ENCODE results near the gene HDGF.

Gene HDGF

GRCh38 chr1:156721535-156721934 lies 29.9 kb downstream of the HDGF start:
- no peak for DNase-seq (ENCODE audit: low read depth, low spot score)
- Histone ChIP-seq H3K27ac (ENCODE audit: low read length) (no peak overlapping the region), H3K9me3 (ENCODE audit: control insufficient read depth, insufficient read depth, low read length) (no peaks in the 10 kb centered on the region), H3K36me3 (ENCODE audit: control insufficient read depth, insufficient read depth, low read length) (peaks cover 16% of the 10 kb centered on the region; the same call in 1 of the 2 replicates), H3K4me3 (ENCODE audit: low read length) (no peak overlapping the region), H3K4me1 (ENCODE audit: control insufficient read depth, insufficient read depth, low read length) (no peaks in the 10 kb centered on the region; the same call in 1 of the 2 replicates), H3K27me3 (ENCODE audit: control insufficient read depth, insufficient read depth, low read length) (no peaks in the 10 kb centered on the region)
- WGBS (ENCODE audit: insufficient coverage, insufficient read length) = no CpG with 5 or more reads among the region's 4 CpGs

GRCh38 chr1:156721131-156721530 lies 30.3 kb downstream of the HDGF start:
- no peaks in the 10 kb centered on the region; the same call in 1 of the 2 replicates for H3K4me1 ChIP-seq (ENCODE audit: control insufficient read depth, insufficient read depth, low read length)
- no peak for DNase-seq (ENCODE audit: low read depth, low spot score)
- H3K4me3 ChIP-seq (ENCODE audit: low read length) = no peak overlapping the region
- no peaks in the 10 kb centered on the region for H3K9me3 ChIP-seq (ENCODE audit: control insufficient read depth, insufficient read depth, low read length)
- peaks cover 16% of the 10 kb centered on the region; the same call in 1 of the 2 replicates for H3K36me3 ChIP-seq (ENCODE audit: control insufficient read depth, insufficient read depth, low read length)
- H3K27ac ChIP-seq (ENCODE audit: low read length) = no peak overlapping the region
- no CpG with 5 or more reads among the region's 2 CpGs for WGBS (ENCODE audit: insufficient coverage, insufficient read length)
- no peaks in the 10 kb centered on the region for H3K27me3 ChIP-seq (ENCODE audit: control insufficient read depth, insufficient read depth, low read length)

- Histone ChIP-seq H3K4me1 (ENCODE audit: control insufficient read depth, insufficient read depth, low read length) (no peaks in the 10 kb centered on the region), H3K36me3 (ENCODE audit: control insufficient read depth, insufficient read depth, low read length) (peaks cover 3% of the 10 kb centered on the region; the same call in 1 of the 2 replicates), H3K27ac (ENCODE audit: low read length) (no peak overlapping the region), H3K9me3 (ENCODE audit: control insufficient read depth, insufficient read depth, low read length) (no peaks in the 10 kb centered on the region), H3K27me3 (ENCODE audit: control insufficient read depth, insufficient read depth, low read length) (no peaks in the 10 kb centered on the region), H3K4me3 (ENCODE audit: low read length) (no peak overlapping the region)
- no CpG with 5 or more reads among the region's 4 CpGs for WGBS (ENCODE audit: insufficient coverage, insufficient read length)
- DNase-seq (ENCODE audit: low read depth, low spot score) = no peak
Observed at GRCh38 chr1:156717351-156717750, 34.1 kb downstream of the HDGF start.

- Histone ChIP-seq H3K36me3 (ENCODE audit: control insufficient read depth, insufficient read depth, low read length) (no peaks in the 10 kb centered on the region), H3K4me3 (ENCODE audit: low read length) (no peak overlapping the region), H3K27ac (ENCODE audit: low read length) (no peak overlapping the region), H3K9me3 (ENCODE audit: control insufficient read depth, insufficient read depth, low read length) (no peaks in the 10 kb centered on the region), H3K27me3 (ENCODE audit: control insufficient read depth, insufficient read depth, low read length) (no peaks in the 10 kb centered on the region), H3K4me1 (ENCODE audit: control insufficient read depth, insufficient read depth, low read length) (peaks cover 6% of the 10 kb centered on the region)
- DNase-seq (ENCODE audit: low read depth, low spot score) = no peak
- WGBS (ENCODE audit: insufficient coverage, insufficient read length) = no CpG with 5 or more reads among the region's 3 CpGs
Observed at GRCh38 chr1:156714830-156715229, 36.6 kb downstream of the HDGF start.

- Histone ChIP-seq H3K27me3 (ENCODE audit: control insufficient read depth, insufficient read depth, low read length) (no peaks in the 10 kb centered on the region), H3K27ac (ENCODE audit: low read length) (no peak overlapping the region), H3K4me3 (ENCODE audit: low read length) (no peak overlapping the region), H3K9me3 (ENCODE audit: control insufficient read depth, insufficient read depth, low read length) (no peaks in the 10 kb centered on the region), H3K36me3 (ENCODE audit: control insufficient read depth, insufficient read depth, low read length) (no peaks in the 10 kb centered on the region), H3K4me1 (ENCODE audit: control insufficient read depth, insufficient read depth, low read length) (peaks cover 14% of the 10 kb centered on the region)
- DNase-seq (ENCODE audit: low read depth, low spot score) = no peak
- WGBS (ENCODE audit: insufficient coverage, insufficient read length) = no CpG with 5 or more reads among the region's 3 CpGs
Observed at GRCh38 chr1:156712626-156713025, 38.8 kb downstream of the HDGF start.

- no peak overlapping the region for H3K27ac ChIP-seq (ENCODE audit: low read length)
- no peaks in the 10 kb centered on the region for H3K36me3 ChIP-seq (ENCODE audit: control insufficient read depth, insufficient read depth, low read length)
- no peaks in the 10 kb centered on the region for H3K27me3 ChIP-seq (ENCODE audit: control insufficient read depth, insufficient read depth, low read length)
- H3K4me3 ChIP-seq (ENCODE audit: low read length) = no peak overlapping the region
- H3K4me1 ChIP-seq (ENCODE audit: control insufficient read depth, insufficient read depth, low read length) = peaks cover 16% of the 10 kb centered on the region
- no peaks in the 10 kb centered on the region for H3K9me3 ChIP-seq (ENCODE audit: control insufficient read depth, insufficient read depth, low read length)
- whole genome bisulfite sequencing (ENCODE audit: insufficient coverage, insufficient read length) = no CpG with 5 or more reads among the region's 9 CpGs
- DNase-seq (ENCODE audit: low read depth, low spot score) = no peak
Observed at GRCh38 chr1:156711011-156711817, 40.3 kb downstream of the HDGF start.

GRCh38 chr1:156709757-156710489 lies 41.6 kb downstream of the HDGF start:
- Histone ChIP-seq H3K36me3 (ENCODE audit: control insufficient read depth, insufficient read depth, low read length) (no peaks in the 10 kb centered on the region), H3K4me1 (ENCODE audit: control insufficient read depth, insufficient read depth, low read length) (peaks cover 16% of the 10 kb centered on the region), H3K27ac (ENCODE audit: low read length) (no peak overlapping the region), H3K9me3 (ENCODE audit: control insufficient read depth, insufficient read depth, low read length) (no peaks in the 10 kb centered on the region), H3K4me3 (ENCODE audit: low read length) (no peak overlapping the region), H3K27me3 (ENCODE audit: control insufficient read depth, insufficient read depth, low read length) (no peaks in the 10 kb centered on the region)
- WGBS (ENCODE audit: insufficient coverage, insufficient read length) = no CpG with 5 or more reads among the region's 11 CpGs
- no peak for DNase-seq (ENCODE audit: low read depth, low spot score)

- Histone ChIP-seq H3K27ac (ENCODE audit: low read length) (no peak overlapping the region), H3K9me3 (ENCODE audit: control insufficient read depth, insufficient read depth, low read length) (no peaks in the 10 kb centered on the region), H3K4me1 (ENCODE audit: control insufficient read depth, insufficient read depth, low read length) (peaks cover 18% of the 10 kb centered on the region), H3K36me3 (ENCODE audit: control insufficient read depth, insufficient read depth, low read length) (no peaks in the 10 kb centered on the region), H3K27me3 (ENCODE audit: control insufficient read depth, insufficient read depth, low read length) (peaks cover 2% of the 10 kb centered on the region; the same call in 1 of the 2 replicates), H3K4me3 (ENCODE audit: low read length) (no peak overlapping the region)
- no peak for DNase-seq (ENCODE audit: low read depth, low spot score)
- no CpG with 5 or more reads among the region's 4 CpGs for WGBS (ENCODE audit: insufficient coverage, insufficient read length)
Observed at GRCh38 chr1:156709031-156709430, 42.4 kb downstream of the HDGF start.

- peaks cover 20% of the 10 kb centered on the region for H3K4me1 ChIP-seq (ENCODE audit: control insufficient read depth, insufficient read depth, low read length)
- no CpG with 5 or more reads among the region's 4 CpGs for WGBS (ENCODE audit: insufficient coverage, insufficient read length)
- DNase-seq (ENCODE audit: low read depth, low spot score) = no peak
- no peaks in the 10 kb centered on the region for H3K36me3 ChIP-seq (ENCODE audit: control insufficient read depth, insufficient read depth, low read length)
- H3K27me3 ChIP-seq (ENCODE audit: control insufficient read depth, insufficient read depth, low read length) = peaks cover 2% of the 10 kb centered on the region; the same call in 1 of the 2 replicates
- H3K4me3 ChIP-seq (ENCODE audit: low read length) = no peak overlapping the region
- peak overlapping the region; percentile 23 for H3K27ac ChIP-seq (ENCODE audit: low read length)
- no peaks in the 10 kb centered on the region for H3K9me3 ChIP-seq (ENCODE audit: control insufficient read depth, insufficient read depth, low read length)
Observed at GRCh38 chr1:156708218-156708661, 43.2 kb downstream of the HDGF start.

GRCh38 chr1:156707417-156708217 lies 43.9 kb downstream of the HDGF start:
- Histone ChIP-seq H3K9me3 (ENCODE audit: control insufficient read depth, insufficient read depth, low read length) (no peaks in the 10 kb centered on the region), H3K4me3 (ENCODE audit: low read length) (peak overlapping the region; percentile 3; the same call in 1 of the 2 replicates), H3K4me1 (ENCODE audit: control insufficient read depth, insufficient read depth, low read length) (peaks cover 20% of the 10 kb centered on the region), H3K27ac (ENCODE audit: low read length) (peak overlapping the region; percentile 23), H3K27me3 (ENCODE audit: control insufficient read depth, insufficient read depth, low read length) (peaks cover 2% of the 10 kb centered on the region; the same call in 1 of the 2 replicates), H3K36me3 (ENCODE audit: control insufficient read depth, insufficient read depth, low read length) (no peaks in the 10 kb centered on the region)
- DNase-seq (ENCODE audit: low read depth, low spot score) = no peak
- no CpG with 5 or more reads among the region's 8 CpGs for WGBS (ENCODE audit: insufficient coverage, insufficient read length)
